Fibroblast of lung (primary cell): Measurements from ENCODE around the gene VAV2.

Experiments
- CTCF ChIP-seq, 2 donors: IDR thresholded peaks in 1 of 2; conservative IDR thresholded peaks in 1 of 2; 1 replicate in 1 of 2; 2 replicates in 1 of 2; pipeline ENCODE4 v1.5.1; 2011 to 2012; ENCODE audit warnings: low read length in 2 of 2, control low read depth in 1 of 2, inconsistent platforms in 1 of 2, low read depth in 1 of 2, mild to moderate bottlenecking in 1 of 2
- EZH2 ChIP-seq: IDR thresholded peaks from 2 replicates; pipeline ENCODE4 v1.5.1; 2012; ENCODE audit warnings: low read length, control low read depth, mild to moderate bottlenecking; ENCODE audit errors: missing control alignments

- TF ChIP-seq EZH2 (no peak), CTCF (conservative IDR thresholded peaks at IDR 0.05 in 1 of 2, IDR thresholded peaks at IDR 0.05 in 1 of 2; ENCODE audit: low read depth in 1 of 2, low read length in 2 of 2) (no peak)
These were observed 10.0 kb downstream of the VAV2 start for GRCh38 chr9:133981958-133982681.
